HG03095 (cell line): ENCODE results near the gene TRABD.

Experiments used
- ATAC-seq: cut with Tn5 transposase; IDR thresholded peaks from one replicate; pipeline ENCODE4 v1.9.1; 2021; ENCODE audit warnings: moderate library complexity; ENCODE audit not compliant: unreplicated experiment

The TRABD gene

GRCh38 chr22:50216684-50217520, 31.2 kb downstream of the TRABD start:
- no peak for ATAC-seq

GRCh38 chr22:50217543-50218152, 31.9 kb downstream of the TRABD start:
- ATAC-seq: no peak

- ATAC-seq: no peak
Measured at GRCh38 chr22:50218153-50218995, 32.7 kb downstream of the TRABD start.

GRCh38 chr22:50218996-50219727, 33.4 kb downstream of the TRABD start:
- no peak for ATAC-seq

- no peak for ATAC-seq
Measured at GRCh38 chr22:50219800-50220602, 34.3 kb downstream of the TRABD start.

GRCh38 chr22:50220603-50221409, 35.1 kb downstream of the TRABD start:
- no peak for ATAC-seq

GRCh38 chr22:50221410-50222300, 35.9 kb downstream of the TRABD start:
- ATAC-seq: no peak

- ATAC-seq: no peak
Measured at GRCh38 chr22:50222508-50222907, 36.8 kb downstream of the TRABD start.

GRCh38 chr22:50224071-50224470, 38.4 kb downstream of the TRABD start:
- no peak for ATAC-seq

GRCh38 chr22:50225200-50225969, 39.7 kb downstream of the TRABD start:
- ATAC-seq: no peak

GRCh38 chr22:50226063-50226874, 40.6 kb downstream of the TRABD start:
- ATAC-seq: no peak

GRCh38 chr22:50226875-50227165, 41.1 kb downstream of the TRABD start:
- no peak for ATAC-seq

- no peak for ATAC-seq
Measured at GRCh38 chr22:50227579-50228215, 42.0 kb downstream of the TRABD start.

- ATAC-seq: no peak
Measured at GRCh38 chr22:50228366-50228765, 42.7 kb downstream of the TRABD start.

- ATAC-seq: no peak
Measured at GRCh38 chr22:50229370-50229769, 43.7 kb downstream of the TRABD start.

GRCh38 chr22:50232481-50233151, 46.9 kb downstream of the TRABD start:
- no peak for ATAC-seq
